Stimulated activated CD8-positive, alpha-beta memory T cell treated with anti-CD3 and anti-CD28 coated beads, Interleukin-4, amount 100 ng/mL, for 24 hours (primary cell): ENCODE measurements around the gene UGT2B7.
"Not testable (repeated sequence)": the region's sequence is repeated elsewhere in the genome, so short reads cannot be mapped to it uniquely, and the experiment has no call there.

Experiments used
- DNase-seq: peaks from one replicate; pipeline ENCODE4 v3.0.0-alpha.2; 2020; ENCODE audit warnings: low read depth

The UGT2B7 gene

DNA sequence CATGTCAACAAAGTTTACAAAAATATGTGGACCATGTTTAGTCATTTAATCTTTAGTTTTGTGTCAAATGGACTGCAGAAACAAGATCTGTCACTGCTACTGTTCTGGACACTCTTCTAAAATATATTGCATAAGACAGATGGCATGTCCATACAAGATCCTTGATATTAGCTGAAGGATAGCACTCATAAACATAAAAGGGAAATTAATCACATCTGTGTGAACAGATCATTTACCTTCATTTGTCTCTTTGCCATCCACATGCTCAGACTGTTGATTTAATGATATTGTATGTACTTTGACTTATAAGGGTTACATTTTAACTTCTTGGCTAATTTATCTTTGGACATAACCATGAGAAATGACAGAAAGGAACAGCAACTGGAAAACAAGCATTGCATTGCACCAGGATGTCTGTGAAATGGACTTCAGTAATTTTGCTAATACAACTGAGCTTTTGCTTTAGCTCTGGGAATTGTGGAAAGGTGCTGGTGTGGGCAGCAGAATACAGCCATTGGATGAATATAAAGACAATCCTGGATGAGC lies at the start of gene UGT2B7:
UGT2B7 (plus strand) TSS at position 364 of the 546 bp plus-strand sequence; CDS start at position 411, 47 bp downstream.
- DNase-seq = no peak

DNA sequence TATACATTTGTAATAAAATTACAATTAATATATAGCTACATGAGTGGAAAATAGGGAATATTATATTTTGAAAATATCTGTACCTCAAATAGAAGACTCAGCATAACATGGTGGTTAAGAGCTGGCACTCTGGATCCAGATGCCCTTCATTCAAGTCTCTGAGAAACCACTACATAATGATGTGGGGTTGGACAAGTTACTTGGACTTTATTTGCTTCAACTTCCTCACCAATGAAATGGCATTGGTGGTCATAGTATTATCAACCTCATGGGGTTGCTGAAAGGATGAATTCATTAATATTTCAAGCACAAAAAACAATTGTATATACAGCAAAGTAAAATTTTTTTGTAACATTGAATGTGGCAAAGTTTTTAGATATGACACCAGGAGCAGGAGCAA lies 46.4 kb upstream of the UGT2B7 start:
- DNase-seq = no peak

DNA sequence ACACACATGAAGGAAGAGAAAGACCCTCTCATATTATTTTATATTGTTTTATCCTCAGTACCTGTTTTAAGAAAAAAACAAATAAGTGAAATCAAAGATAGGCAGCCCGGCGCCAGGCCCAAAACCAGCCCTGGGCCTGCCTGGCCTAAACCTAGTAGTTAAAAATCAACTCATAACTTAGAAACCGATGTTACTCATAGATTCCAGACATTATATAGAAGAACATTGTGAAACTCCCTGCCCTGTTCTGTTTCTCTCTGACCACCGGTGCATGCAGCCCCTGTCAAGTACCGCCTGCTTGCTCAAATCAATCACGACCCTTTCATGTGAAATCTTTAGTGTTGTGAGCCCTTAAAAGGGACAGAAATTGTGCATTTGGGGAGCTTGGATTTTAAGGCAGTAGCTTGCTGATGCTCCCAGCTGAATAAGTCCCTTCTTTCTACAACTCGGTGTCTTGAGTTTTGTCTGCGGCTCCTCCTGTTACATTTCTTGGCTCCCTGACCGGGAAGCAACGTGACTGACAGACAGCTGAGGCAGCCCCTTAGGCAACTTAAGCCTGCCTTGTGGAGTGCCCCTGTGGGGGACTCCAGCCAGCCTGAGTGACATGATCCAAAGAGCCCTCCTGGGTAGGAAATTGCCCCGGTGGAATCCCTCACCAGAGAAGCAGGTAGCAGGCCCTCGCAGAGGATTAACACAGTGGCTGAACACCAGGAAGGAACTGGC lies 45.3 kb upstream of the UGT2B7 start:
- DNase-seq = not testable (repeated sequence)

DNA sequence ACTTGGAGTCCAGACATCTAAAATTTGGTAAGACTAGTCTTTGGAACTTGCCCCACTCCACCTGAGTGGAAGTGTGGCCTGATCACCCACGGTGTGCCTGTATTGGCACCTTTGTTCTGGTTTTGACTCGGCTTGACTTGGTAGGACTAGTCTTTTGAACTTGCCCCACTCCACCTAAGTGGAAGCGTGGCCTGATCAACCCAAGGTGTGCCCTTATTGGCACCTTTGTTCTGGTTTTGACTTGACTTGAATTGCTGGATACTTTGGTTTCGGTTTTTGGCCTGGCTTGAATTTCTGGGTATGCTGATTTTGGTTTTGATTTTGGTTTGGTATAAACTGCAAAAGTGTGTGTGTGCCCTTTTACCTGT lies 44.7 kb upstream of the UGT2B7 start:
- DNase-seq = no peak

DNA sequence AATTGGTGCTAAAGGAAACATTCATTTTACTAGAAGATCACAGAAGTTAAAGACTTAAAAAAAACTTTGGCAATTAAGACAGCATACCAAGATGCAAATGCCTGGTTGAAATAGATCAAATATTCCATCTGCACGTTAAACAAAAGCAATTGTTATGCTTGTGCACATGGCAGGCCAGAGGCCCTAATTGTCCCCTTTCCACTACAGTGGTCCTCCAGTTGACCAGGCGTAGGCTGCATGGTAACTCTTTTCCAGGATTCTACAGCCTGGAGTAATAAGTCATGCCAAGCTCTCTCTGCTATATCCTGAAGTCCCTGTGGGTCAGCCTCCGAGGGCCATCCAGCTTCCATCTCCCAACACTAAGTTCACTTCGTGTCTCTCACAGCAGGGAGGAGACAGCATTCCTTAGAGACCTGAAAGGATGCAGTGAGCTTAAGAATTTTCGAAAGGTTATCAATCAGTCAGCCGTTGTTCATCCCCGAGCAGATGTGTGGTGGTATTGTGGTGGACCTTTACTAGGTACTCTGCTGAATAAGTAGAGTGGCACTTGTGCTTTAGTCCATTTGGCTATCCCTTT lies 42.9 kb upstream of the UGT2B7 start:
- DNase-seq = not testable (repeated sequence)

DNA sequence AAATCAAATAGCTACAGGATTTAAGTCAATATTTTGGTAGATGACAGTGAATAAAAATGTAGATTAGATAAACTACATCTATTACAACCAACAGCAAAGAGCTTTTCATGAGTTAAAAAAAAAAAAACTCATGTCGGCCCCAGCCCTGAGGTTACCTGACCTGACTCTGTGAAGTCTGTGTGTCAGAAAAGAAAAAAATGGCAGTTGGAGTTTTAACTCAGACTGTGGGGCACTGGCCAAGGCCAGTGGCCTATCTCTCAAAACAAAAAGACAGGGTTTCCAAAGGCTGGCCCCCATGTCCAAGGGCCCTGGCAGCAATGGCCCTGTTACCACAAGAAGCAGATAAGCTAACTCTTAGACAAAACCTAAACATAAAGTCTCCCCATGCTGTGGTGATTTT lies 42.2 kb upstream of the UGT2B7 start:
- not testable (repeated sequence) for DNase-seq

DNA sequence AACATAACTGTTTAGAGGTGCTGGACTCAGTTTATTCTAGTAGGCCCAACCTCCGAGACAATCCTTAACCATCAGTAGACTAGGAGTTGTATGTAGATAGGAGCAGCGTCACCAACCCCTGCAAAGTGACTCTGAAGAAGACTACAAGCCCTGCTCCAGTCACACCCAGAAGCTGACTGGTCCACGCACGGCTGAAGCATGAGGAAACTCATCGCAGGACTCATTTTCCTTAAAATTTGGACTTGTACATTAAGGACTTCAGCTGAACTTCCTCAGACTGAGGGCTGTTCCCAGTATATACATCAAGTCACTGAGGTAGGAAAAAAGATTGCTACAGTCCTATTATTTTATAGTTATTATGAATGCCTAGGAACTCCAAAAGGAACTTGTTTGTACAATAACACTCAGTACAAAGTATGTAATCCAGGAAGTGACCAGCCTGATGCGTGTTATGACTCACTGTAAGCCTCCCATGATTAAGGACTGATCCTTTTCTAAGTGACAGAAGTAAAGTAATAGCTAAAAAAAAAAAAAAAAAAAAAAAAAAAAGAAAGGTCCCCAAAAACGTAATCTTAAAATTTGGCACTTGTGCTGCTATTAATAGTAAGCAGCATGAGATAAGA lies 41.6 kb upstream of the UGT2B7 start:
- DNase-seq = no peak

DNA sequence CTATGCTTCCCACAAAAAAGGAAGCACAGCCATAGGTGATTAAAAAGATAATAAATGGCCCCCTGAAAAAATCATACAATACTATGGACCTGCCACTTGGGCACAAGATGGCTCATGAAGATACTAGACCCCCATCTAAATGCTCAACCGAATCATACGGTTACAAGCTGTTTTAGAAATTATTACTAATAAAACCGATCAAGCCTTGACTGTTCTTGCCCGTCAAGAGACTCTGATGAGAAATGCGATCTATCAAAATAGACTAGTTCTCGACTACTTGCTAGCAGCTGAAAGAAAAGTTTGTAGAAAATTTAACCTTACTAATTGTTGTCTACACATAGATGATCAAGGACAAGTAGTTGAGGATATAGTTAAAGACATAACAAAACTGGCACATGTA lies 40.1 kb upstream of the UGT2B7 start:
- no peak for DNase-seq

DNA sequence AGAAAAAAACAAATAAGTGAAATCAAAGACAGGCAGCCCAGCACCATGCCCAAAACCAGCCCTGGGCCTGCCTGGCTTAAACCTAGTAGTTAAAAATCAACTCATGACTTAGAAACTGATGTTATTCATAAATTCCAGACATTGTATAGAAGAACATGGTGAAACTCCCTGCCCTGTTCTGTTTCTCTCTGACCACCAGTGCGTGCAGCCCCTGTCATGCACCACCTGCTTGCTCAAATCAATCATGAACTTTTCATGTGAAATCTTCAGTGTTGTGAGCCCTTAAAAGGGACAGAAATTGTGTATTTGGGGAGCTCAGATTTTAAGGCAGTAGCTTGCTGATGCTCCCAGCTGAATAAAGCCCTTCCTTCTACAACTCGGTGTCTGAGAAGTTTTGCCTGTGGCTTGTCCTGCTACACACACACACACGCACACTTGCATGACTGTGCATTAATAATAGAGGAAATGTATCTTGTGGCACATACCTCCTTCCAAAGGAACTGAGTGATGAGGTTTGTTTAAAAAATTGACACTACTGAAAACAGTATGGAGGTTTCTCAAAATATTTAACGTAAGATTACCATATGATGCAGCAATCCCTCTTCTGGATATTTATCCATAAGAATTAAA lies 39.2 kb upstream of the UGT2B7 start:
- DNase-seq = no peak

DNA sequence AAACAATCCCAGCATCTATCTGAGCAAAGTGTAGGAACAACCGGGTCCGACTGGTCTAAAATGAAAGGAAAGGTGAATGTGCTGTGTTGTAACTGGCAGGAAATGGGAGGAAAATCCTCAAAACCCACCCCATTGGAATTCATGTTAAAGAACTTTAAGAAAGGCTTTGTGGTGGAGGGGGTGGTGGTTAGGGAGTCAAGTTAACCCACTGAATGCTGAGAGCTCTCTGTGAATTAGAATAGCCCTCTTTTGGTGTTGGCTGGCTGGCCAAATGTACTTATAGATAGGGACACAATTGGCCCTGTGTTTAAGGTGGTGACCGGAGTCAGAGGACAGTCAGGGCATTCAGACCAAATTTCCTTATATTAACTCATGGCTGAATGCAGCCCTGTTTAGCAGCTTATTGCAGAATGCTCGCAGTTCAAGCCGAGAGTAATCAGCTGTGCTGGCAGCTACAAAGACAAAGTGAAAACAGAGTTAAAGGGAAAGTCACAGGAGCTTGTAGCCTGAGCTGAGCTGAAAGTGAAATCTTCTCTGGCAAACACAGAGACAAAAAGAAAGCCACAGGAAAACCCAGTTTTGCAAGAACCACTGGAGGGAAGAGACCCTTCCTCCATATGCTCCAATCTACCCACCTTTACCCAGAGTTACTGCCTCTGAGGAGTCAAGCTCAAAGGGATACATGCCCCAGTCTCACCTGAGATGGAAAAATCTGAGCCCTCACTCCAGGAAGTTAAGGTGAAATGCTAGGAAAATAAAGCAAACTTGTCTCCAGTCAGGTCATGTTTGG lies 38.5 kb upstream of the UGT2B7 start:
- no peak for DNase-seq

DNA sequence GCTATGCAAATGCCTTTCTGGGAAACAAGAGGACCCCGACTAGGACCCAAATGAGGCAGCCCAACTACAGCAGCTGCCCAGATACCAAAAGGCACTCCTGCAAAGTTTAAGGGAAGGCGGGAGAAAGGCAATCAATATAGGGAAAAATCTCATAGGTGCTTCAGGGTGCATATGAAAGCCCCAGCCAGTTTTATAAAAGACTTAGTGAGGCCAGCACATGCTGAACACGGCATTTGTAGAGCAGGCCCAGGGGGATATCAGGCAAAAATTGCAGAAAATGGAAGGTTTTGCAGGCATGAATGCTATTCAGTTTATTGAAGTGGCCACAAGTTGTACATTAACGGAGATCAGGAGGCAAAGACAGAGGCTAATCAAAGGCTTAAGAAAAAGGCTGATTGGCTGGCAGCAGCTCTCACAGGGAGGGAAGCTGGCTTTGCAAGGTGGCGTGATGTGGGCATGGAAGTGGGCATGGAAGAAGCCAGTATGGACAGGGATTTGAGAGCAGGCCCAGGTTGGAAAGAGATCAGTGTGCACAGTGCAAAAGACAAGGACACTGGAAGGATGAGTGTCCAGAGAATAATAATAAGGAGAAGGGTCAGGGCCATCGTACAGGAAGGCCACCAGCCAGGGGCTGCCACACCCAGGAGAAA lies 37.7 kb upstream of the UGT2B7 start:
- no peak for DNase-seq

DNA sequence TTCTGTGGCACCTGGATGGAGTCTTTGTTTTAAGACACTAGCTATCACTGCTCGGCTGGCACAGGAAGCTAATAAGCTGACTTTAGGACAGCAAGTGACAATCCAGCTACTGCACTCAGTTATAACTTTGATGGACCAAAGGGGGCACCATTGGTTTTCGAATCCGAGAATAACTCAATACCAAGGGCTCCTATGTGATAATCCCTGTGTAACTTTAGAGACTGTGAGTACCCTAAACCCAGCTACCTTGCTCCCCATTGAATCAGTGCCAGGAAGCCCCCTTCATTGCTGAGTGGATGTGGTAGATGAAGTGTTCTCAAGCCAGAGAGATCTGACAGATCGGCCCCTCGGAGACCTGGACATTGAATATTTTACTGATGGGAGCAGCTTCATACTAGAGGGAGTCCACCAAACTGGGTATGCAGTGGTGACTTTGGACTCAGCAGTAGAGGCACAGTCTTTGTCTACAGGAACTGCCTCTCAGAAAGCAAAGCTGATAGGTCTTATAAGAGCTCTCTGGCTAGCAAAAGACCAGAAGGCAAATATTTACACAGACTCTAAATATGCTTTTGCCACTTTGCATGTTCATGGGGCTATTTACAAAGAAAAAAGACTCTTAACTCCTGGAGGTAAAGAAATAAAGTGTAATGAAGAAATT lies 35.5 kb upstream of the UGT2B7 start:
- DNase-seq = no peak

DNA sequence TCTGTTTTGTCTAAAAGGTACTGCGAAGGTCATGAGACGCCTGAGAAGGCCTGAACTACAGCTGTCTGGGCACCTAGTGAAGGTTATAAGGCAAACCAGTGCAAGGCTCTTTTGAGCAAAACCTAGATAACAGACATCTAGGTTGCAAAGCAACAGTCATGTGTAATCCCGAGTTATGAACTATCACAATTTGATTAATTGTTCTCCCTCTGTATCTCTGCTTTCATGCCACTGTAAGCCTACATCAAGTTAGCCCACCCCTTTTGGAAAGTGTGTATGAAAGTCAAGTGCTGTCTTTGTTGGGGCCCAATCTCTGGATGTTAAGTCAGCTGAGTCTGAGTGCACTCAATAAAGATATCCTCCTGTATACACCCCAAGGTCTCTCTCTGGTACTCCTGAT lies 31.9 kb upstream of the UGT2B7 start:
- DNase-seq = no peak

DNA sequence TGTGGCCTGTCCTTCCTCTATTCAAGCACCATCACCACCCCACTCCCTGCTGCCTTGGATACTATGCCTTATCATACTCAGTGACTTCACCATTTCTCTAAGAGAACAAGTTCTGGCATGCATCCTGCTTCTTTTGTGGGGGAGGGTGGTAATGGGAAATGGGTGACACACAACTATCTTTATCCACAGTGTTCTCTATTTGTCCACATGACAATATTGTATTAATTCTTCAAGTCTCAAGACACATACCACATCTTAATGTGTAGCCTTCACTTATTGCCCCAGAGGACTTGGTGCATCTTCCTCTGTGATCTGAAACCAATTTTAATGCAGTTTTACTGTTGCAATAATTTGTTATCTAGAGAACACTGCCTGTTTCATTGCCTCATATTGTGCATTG lies 29.3 kb upstream of the UGT2B7 start:
- DNase-seq = no peak

DNA sequence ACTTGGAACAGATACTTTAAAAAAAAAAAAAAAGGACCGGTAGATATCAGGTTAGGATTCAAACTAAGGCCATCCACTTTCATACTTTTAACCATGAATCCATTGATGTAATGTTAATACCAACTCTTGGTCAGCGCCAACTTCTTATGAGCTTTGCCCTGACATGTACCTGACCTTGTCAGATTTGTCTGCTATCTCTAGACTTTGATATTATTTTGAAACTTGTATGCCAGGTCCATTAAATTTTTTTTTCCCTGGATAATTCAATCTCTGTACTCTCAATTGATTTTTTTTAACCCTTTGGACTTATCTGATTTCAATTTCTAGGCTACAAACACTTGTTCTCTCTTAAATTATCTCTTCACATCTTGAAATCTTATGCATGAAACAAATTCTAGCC lies 27.2 kb upstream of the UGT2B7 start:
- no peak for DNase-seq

DNA sequence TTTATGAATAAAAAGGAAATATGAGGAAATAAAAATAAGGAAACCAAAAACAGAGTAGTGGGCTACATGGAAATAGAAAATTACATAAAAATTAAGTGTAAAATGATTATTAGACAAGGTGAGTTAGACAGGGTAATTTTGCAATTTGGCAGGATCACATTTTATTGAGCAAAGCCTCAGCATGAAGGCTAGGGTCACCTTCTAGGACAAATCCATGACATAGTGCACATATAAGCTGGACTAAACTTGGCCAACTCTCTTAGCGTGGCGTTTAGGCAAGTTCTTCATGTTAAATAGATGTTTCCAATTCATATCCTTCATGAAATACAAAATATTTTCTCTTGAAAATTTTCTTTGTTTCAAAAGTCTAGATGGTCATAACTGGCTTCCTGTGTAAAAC lies 25.7 kb upstream of the UGT2B7 start:
- DNase-seq = no peak

DNA sequence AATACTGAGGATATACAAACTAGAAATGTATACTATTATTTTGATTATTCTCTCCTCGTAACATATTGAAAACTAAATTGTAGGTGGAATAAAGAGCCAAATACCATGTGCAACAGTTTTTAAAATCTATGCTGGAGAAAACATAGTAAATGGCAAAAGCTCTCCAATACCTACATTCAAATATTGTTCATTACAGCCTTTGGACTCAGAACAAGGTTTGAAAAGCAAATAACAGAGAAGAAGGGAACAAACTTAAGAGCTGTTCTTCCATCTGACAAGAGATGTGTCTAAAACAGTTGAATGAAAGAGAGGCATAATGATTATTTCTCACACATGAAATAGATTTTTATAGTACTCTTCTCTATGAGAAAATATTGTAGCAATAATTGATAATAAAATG lies 25.0 kb upstream of the UGT2B7 start:
- DNase-seq = no peak

DNA sequence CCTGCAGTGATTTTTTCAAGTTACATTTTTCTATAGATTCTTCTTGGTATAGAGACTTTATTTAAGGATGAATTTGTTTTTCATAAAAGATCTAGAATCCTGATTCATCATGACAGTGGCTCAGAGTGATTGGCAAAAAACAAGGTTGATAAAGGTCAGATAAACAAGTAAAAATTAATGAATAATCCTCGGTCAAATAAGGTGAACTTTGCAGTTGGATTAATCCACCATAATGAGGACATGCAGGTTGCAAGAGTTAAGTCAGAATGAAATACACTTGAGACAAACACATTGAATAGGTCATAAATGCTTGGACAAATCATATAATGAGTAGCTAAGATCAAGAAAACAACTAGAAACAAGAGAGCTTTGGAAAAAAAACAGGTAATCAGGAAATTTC lies 22.9 kb upstream of the UGT2B7 start:
- no peak for DNase-seq

DNA sequence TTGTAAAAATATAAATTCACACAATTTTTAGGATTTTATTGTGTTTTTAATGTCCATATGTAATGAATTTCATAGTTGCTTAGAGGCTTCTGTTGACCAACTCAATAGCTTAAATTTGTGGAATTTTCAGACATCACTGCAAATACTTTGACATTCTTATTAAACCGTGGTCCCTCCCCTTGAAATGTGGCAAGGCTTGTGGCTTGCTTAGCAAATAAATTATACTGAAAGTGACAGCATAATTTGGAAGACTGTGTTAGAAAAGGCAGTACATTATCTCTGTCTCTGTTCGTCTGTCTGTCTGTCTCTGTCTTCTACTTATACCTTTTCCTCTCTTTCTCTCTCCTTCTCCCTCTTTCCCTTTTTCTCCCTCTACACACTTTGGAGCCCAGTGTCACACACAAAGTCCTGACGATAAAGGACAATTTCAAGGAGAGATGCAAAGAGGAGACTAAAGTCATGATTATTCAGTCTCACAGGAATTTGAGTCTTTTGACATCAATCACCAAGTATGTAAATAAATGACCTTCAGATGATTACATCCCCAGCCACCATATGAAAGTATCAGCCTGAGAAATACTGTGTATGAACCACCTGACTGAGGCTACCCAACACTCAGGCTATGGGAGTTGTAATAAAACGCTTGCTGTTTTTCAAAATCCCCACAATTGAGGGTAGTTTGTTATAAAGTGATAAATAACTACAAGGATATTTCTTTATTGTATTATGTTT lies 21.0 kb upstream of the UGT2B7 start:
- no peak for DNase-seq

DNA sequence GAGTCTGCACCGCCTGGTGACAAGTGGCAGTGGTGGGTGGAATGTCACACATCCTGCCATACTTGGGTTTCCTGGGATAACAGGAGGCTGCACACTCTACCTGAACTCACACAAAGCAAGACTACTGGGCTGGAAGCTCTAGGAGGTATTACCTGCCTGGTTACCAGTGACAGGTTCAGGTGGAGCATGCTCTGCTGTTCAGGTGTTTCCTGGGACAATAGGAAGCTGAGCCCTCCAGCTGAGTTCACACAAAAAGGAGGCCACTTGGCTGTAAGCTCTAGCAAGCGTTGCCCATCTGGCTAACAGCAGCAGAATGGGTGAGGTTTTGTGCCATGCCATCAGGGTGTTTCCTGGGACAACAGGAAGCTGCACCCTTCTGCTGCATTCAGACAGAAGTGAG lies 17.4 kb upstream of the UGT2B7 start:
- DNase-seq = no peak
